ENCODE measurements around the gene TCF15.

The TCF15 gene

GRCh38 chr20:641516-641875 is 31.4 kb upstream of the TCF15 start:
- no peak for DNase-seq

- DNase-seq: no peak
Observed at GRCh38 chr20:640674-641515, 30.8 kb upstream of the TCF15 start.

GRCh38 chr20:638579-638978 is 28.5 kb upstream of the TCF15 start:
- no peak for DNase-seq

GRCh38 chr20:637559-637958 is 27.4 kb upstream of the TCF15 start:
- no peak for DNase-seq

- no peak for DNase-seq
Observed at GRCh38 chr20:635893-636338, 25.8 kb upstream of the TCF15 start.

GRCh38 chr20:635028-635892 is 25.2 kb upstream of the TCF15 start:
- DNase-seq: no peak

GRCh38 chr20:634148-634925 is 24.2 kb upstream of the TCF15 start:
- no peak for DNase-seq

- DNase-seq: no peak
Observed at GRCh38 chr20:631101-631500, 21.0 kb upstream of the TCF15 start.

GRCh38 chr20:626579-626978 is 16.5 kb upstream of the TCF15 start:
- DNase-seq: no peak

- no peak for DNase-seq
Observed at GRCh38 chr20:625360-625932, 15.3 kb upstream of the TCF15 start.

GRCh38 chr20:623704-624103 is 13.6 kb upstream of the TCF15 start:
- no peak for DNase-seq

GRCh38 chr20:623021-623420 is 12.9 kb upstream of the TCF15 start:
- no peak for DNase-seq

GRCh38 chr20:622161-622560 is 12.1 kb upstream of the TCF15 start:
- DNase-seq: no peak

- DNase-seq: no peak
Observed at GRCh38 chr20:621125-621756, 11.1 kb upstream of the TCF15 start.

- DNase-seq: no peak
Observed at GRCh38 chr20:620246-620645, 10.1 kb upstream of the TCF15 start.

GRCh38 chr20:618980-619379 is 8.9 kb upstream of the TCF15 start:
- no peak for DNase-seq

GRCh38 chr20:617934-618690 is 8.0 kb upstream of the TCF15 start:
- DNase-seq: no peak

GRCh38 chr20:615514-615913 is 5.4 kb upstream of the TCF15 start:
- no peak for DNase-seq

GRCh38 chr20:611843-612185 is 1.7 kb upstream of the TCF15 start:
- no peak for DNase-seq

- DNase-seq: no peak
Observed at GRCh38 chr20:611047-611842, 1.1 kb upstream of the TCF15 start.

Measured in T1000 (cell line).